Activated CD8-positive, alpha-beta memory T cell treated with anti-CD3 and anti-CD28 coated beads, Interleukin-2, amount 50 U/mL, for 4 hours (primary cell): ENCODE results near the gene KLHDC9.

Experiments used
- DNase-seq: peaks from one replicate; pipeline ENCODE4 v3.0.0-alpha.2; 2020

Gene KLHDC9

DNA sequence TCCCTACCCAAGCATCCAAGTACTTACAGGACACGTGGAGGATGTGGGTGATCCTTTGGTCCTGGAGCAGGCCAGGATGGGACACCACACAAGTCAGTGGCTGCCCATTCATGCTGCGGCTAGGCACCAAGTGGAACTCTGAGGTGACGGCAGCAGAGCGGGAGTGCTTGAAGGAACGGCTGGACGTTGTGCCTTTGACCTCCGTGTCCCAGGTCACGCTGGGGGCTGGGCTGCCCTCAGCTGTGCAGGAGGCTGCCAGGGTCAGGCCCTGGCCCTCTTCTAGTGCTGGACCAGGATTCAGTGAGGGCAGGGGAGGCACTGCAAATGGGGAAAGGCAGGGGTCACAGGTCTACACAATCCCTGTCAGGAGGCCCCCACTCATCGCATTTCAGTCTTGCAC lies 20.7 kb upstream of the KLHDC9 start:
- no peak for DNase-seq

- no peak for DNase-seq
These were observed 18.6 kb upstream of the KLHDC9 start for GRCh38 chr1:161079436-161080110.

DNA sequence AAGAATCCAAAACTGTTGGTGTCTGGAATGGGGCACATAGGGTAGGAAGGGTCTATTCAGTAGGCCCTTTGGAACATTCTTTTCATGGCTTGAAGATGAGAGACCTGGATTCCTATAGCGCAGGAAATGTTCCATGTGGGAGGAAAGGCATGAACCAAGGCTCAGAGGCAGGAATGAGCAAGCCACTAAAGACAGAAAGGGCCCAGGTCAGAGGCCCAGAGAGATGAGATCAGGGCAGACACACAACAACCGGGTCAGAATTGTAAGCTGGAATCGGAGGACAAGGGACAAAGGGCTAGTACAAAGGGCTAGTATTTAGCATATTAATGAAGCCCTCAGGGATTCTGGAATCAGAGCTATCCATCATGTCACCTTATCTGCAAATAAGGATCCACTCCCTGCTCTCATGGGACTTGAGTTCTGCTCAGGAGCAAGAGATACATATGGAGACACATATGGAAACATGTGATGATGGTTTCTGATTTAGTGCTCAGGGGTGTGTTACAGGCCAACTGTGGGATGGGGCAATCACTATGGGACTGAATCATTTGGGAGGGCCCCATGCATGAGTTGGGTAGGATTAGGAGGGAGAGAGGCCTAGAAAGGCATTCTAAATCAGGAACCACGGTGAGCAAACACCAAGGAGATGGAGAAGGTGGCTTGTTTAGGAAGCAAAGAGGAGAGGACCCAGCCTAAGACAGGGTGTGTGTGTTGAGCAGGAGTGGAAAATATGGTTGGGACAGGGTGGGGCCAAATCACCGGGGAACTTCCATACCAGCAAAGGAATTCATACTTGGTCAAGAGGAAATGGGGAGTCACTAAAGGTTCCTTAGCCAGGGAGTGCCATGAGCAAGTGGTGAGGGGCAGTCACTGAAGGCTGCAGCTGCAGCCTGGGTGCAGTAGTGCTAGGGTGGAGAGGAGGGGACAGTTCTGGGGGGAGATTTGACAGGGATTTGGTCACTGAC lies 17.4 kb upstream of the KLHDC9 start:
- no peak for DNase-seq

GRCh38 chr1:161081519-161081918 lies 16.6 kb upstream of the KLHDC9 start:
- no peak for DNase-seq

DNA sequence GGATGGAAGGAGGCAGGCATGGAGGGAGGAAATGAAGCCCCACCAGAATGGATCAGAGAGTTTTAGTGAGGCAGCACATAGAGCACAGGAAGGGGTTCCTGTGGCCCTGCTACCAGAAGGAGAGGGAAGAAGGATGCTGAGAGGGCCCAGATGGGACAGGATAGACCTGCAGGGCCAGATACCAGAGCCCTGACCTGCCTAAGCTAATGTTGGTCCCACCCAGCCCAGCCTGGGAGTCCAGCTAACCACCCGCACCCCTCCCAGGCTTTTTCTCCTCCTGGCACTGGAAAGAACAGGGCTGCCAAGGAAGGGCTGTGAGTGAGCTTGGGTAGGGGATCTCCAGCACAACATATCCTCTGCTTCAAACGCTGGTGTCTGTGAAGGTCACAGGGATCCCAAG lies 15.7 kb upstream of the KLHDC9 start:
- DNase-seq: no peak

DNA sequence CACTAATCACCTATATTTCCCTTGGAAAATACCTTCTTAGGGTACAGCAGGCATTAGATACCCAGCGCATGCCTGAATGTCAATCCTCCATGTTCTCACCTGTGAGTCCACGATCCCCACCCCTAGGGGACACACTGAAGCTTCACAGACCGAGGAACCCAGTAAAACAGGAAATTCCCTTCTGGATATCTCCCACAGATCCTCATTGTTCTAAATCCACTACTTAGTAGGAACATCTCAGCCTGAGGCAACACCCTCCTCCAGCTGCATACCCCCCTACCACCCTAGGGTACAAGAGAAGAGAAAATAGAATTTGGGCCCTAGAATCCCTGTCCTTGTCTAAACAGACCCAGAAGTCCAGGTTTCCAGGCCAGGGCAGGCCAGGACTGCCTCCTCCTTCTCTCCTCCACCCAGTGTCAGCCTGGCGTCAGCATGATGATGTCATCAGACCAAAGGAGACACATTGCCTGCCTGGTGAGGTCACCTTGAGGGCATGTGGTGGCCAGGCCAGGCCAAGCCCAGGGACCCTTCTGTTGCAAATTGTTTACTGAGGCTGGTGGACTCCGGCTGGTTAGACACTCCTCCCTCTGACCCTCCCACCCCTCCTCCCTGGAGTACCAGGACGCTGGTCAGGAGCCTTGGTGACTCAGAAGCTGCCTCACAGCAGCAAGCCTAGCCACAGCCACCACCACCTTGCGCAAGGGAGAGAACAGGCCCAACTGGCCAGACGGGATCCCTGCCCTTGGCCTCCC lies 15.0 kb upstream of the KLHDC9 start:
- no peak for DNase-seq

- DNase-seq: no peak
These were observed 14.2 kb upstream of the KLHDC9 start for GRCh38 chr1:161083748-161084596.

- no peak for DNase-seq
These were observed 13.6 kb upstream of the KLHDC9 start for GRCh38 chr1:161084597-161084988.

DNA sequence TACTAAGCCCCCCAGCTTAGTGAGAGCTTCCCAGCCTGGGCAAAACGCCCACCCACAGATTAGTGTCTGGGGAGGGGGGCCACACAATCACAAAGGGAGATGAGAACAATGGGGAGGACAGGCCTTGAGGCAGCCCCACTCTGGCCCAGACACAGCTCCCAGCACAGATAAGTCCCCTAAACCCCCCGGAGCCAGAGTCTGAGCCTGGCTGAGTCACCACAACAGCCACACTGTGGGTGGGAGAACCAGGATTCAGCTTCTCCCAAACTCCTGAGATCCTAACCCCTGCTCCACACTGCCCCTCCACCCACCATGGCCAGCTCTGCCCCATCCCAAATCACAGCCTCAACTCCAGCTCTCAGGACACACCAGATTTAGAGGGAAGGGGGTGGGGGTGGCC lies 13.0 kb upstream of the KLHDC9 start:
- DNase-seq: no peak

- no peak for DNase-seq
These were observed 11.7 kb upstream of the KLHDC9 start for GRCh38 chr1:161086457-161086856.

GRCh38 chr1:161088587-161089110 lies 9.5 kb upstream of the KLHDC9 start:
- no peak for DNase-seq

DNA sequence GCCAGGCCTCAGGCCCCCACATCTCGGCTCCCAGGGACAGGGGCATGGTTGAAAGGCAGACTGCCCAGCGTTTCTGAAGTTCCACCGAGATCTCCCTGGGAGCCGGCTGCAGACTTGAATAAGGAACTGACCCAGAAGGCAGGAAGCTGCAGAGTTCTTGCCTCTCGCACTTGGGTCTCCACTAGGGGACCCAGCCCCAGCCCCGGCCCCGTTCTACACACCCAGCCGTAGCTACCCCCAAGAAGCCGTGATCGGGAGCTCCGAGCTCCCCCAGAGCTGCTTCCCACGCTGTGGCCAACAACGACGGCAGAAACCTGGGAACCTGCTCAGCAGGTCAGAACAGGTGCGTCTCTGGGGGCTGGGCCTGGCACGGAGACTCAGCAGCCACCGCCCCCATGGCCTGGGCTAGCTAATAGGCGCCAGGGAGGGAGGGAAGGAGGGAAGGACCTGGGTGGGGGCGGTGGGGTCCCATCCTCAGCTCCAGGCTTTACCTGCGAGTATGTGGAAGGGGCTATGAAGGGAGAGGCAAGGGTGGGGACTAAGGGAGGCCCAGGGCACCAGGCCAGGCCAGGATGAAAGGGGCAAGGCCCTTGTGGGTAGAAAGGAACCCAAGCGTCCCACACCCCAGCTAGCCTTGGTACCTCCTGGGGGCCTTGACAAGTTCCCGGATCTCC lies 8.8 kb upstream of the KLHDC9 start, which contains the start of gene NECTIN4:
NECTIN4 (minus strand) TSS at position 308 of the 674 bp plus-strand sequence; CDS start at position 46, 262 bp downstream.
- DNase-seq: no peak

GRCh38 chr1:161089938-161090337 lies 8.2 kb upstream of the KLHDC9 start:
- no peak for DNase-seq

GRCh38 chr1:161090617-161091016 lies 7.5 kb upstream of the KLHDC9 start:
- no peak for DNase-seq

- DNase-seq: no peak
These were observed 7.1 kb upstream of the KLHDC9 start for GRCh38 chr1:161091093-161091492.

- DNase-seq: no peak
These were observed 6.2 kb upstream of the KLHDC9 start for GRCh38 chr1:161091796-161092507.

- DNase-seq: peak; percentile 51
These were observed 5.5 kb upstream of the KLHDC9 start for GRCh38 chr1:161092621-161093028.

DNA sequence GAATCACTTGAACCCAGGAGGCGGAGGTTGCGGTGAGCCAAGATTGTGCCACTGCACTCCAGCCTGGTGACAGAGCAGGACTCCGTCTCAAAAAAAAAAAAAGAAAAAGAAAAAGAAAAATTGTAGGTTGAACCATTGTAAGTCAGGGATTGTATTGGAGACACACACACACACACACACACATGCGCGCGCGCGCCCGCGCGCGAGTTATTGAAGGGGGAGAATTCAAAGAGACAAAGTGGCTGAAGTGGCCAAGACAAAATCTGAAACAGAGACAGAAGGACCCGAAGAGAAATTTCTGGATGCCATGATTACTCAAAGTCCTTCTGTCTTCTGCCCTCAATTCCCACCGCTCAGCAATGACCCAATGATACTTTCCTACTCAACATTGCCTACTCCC lies 3.7 kb upstream of the KLHDC9 start:
- no peak for DNase-seq

- DNase-seq: no peak
These were observed 2.9 kb upstream of the KLHDC9 start for GRCh38 chr1:161095230-161095629.

GRCh38 chr1:161096015-161096414 lies 2.1 kb upstream of the KLHDC9 start:
- DNase-seq: no peak

DNA sequence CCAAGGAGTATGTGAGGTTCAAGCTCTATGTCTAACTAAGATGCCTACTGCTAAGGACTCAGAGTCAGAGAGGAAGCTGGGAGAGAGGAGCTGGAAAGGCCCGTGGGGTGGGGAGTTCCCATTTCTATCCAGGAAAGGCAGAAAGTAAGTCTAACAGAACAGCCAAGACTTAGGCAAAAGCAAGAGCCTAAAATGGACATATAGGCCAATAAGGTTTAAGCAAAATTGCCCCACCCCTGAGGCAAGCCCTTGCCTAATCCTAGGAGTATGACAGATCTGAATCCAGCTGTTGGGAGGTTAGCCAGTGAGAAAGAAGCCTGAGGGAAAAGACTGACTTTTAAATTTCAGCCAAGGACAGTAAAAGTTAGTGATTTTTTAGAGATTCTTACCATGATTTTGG lies 1.6 kb upstream of the KLHDC9 start:
- no peak for DNase-seq
